Panc1 (cell line): ENCODE data around the gene UGT1A4.

ENCODE experiments used
- POLR2AphosphoS5 ChIP-seq: IDR thresholded peaks from 2 replicates; pipeline ENCODE4 v1.6.1; 2012; ENCODE audit warnings: mild to moderate bottlenecking, low read depth, low read length, moderate library complexity
- SIN3A ChIP-seq: IDR thresholded peaks from 2 replicates; pipeline ENCODE4 v1.6.1; 2012; ENCODE audit warnings: low read depth, mild to moderate bottlenecking, low read length, moderate library complexity, borderline replicate concordance; ENCODE audit not compliant: insufficient read depth
- TF ChIP-seq, protein P1 (sequence below): fragments of 450-650 bp; IDR thresholded peaks from 2 replicates; pipeline ENCODE4 v1.5.1; 2017; ENCODE audit warnings: mild to moderate bottlenecking
- TF ChIP-seq, protein P2 (sequence below), 2 experiments: IDR thresholded peaks; 2 replicates each; pipeline ENCODE4 v1.6.1; 2011 to 2012; ENCODE audit warnings: low read depth in 2 of 2, control low read depth in 1 of 2, low read length in 1 of 2, mild to moderate bottlenecking in 1 of 2, moderate library complexity in 1 of 2; ENCODE audit not compliant: insufficient read depth in 1 of 2

- TF ChIP-seq, protein P1, sequence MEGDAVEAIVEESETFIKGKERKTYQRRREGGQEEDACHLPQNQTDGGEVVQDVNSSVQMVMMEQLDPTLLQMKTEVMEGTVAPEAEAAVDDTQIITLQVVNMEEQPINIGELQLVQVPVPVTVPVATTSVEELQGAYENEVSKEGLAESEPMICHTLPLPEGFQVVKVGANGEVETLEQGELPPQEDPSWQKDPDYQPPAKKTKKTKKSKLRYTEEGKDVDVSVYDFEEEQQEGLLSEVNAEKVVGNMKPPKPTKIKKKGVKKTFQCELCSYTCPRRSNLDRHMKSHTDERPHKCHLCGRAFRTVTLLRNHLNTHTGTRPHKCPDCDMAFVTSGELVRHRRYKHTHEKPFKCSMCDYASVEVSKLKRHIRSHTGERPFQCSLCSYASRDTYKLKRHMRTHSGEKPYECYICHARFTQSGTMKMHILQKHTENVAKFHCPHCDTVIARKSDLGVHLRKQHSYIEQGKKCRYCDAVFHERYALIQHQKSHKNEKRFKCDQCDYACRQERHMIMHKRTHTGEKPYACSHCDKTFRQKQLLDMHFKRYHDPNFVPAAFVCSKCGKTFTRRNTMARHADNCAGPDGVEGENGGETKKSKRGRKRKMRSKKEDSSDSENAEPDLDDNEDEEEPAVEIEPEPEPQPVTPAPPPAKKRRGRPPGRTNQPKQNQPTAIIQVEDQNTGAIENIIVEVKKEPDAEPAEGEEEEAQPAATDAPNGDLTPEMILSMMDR = no peak
- TF ChIP-seq, protein P2, sequence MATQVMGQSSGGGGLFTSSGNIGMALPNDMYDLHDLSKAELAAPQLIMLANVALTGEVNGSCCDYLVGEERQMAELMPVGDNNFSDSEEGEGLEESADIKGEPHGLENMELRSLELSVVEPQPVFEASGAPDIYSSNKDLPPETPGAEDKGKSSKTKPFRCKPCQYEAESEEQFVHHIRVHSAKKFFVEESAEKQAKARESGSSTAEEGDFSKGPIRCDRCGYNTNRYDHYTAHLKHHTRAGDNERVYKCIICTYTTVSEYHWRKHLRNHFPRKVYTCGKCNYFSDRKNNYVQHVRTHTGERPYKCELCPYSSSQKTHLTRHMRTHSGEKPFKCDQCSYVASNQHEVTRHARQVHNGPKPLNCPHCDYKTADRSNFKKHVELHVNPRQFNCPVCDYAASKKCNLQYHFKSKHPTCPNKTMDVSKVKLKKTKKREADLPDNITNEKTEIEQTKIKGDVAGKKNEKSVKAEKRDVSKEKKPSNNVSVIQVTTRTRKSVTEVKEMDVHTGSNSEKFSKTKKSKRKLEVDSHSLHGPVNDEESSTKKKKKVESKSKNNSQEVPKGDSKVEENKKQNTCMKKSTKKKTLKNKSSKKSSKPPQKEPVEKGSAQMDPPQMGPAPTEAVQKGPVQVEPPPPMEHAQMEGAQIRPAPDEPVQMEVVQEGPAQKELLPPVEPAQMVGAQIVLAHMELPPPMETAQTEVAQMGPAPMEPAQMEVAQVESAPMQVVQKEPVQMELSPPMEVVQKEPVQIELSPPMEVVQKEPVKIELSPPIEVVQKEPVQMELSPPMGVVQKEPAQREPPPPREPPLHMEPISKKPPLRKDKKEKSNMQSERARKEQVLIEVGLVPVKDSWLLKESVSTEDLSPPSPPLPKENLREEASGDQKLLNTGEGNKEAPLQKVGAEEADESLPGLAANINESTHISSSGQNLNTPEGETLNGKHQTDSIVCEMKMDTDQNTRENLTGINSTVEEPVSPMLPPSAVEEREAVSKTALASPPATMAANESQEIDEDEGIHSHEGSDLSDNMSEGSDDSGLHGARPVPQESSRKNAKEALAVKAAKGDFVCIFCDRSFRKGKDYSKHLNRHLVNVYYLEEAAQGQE (IDR thresholded peaks at IDR 0.05; ENCODE audit: insufficient read depth in 1 of 2, low read depth in 2 of 2, low read length in 1 of 2) = no peak
- TF ChIP-seq SIN3A (no peak), POLR2AphosphoS5 (no peak)
These were observed 75.7 kb downstream of the UGT1A4 start for GRCh38 chr2:233794128-233794658.
